Keratinocyte (primary cell): ENCODE data around the gene OR10R2.

ENCODE experiments used
- CTCF ChIP-seq, 3 experiments: IDR thresholded peaks in 1 of 3; conservative IDR thresholded peaks in 1 of 3; optimal IDR thresholded peaks in 1 of 3; 2 replicates in 2 of 3; 3 replicates in 1 of 3; pipeline versions ENCODE3 to v1.5.1; 2011; ENCODE audit warnings: low read length in 3 of 3, mild to moderate bottlenecking in 3 of 3, moderate library complexity in 2 of 3, control low read depth in 1 of 3, inconsistent platforms in 1 of 3; ENCODE audit not compliant: insufficient read depth in 2 of 3; ENCODE audit errors: extremely low read depth in 1 of 3
- EZH2 ChIP-seq: IDR thresholded peaks from one replicate; pipeline ENCODE4 v1.6.1; 2012; ENCODE audit warnings: inconsistent platforms, mild to moderate bottlenecking, low read length, moderate library complexity

- TF ChIP-seq CTCF (optimal IDR thresholded peaks at IDR 0.05 in 1 of 3, IDR thresholded peaks at IDR 0.05 in 1 of 3, conservative IDR thresholded peaks at IDR 0.05 in 1 of 3; ENCODE audit: extremely low read depth in 1 of 3, insufficient read depth in 2 of 3, low read length in 3 of 3) (no peak), EZH2 (no peak)
Observed at GRCh38 chr1:158425027-158425426, 47.0 kb upstream of the OR10R2 start.
